Measurements from ENCODE around the gene DEF6. TPM values are rescaled to one million over a fixed set of nuclear protein-coding genes. Genes with fewer than 3 reads are reported as not detected.

Gene DEF6
- total and polyA plus RNA-seq, 7 donors, result 0.43 to 1.6 (median 0.69) TPM

DNA sequence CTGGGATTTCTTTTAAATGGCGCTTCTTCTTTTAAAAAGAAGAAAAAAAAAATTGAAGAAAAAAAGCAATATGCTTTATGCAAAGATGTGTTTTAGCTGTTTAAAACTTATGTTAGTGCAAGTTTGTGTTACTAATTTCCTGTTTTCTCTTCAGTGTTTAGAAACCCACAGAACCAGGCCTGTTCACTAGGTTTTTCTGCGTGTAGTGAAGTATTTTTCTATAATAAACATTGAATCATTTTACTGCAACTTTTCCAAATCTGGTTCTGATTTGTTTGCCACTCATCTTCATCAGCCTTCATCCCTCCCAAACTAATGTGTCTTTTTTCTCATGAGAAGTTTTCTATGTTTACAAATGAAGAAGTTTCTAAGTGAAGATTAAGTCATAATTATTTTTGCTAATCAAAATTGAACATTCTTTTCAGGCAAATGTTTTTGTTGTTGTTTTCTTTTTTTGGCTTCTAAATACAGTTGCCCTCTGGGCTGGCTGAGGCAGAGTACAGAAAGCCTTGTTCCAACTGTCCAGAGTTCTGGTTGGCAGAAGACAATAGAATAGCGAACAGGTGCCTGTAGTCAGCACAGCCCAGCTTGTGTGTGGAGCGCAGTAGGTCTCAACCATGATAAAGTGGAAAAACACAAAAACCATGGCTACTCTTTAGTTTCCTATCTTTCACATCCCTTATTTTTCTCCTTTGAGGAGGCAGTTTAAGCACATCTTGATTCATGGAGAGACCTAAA is 23.6 kb upstream of the DEF6 start:
- intact Hi-C loops (cut with DNase I), result no loop called here
- 57 to 71% (median 57%) methylated on average over 4 of the region's 4 CpGs for WGBS, 3 donors
- Histone ChIP-seq H3K27ac (peak overlapping the region; percentile 42), H3K9me3 (no peaks in the 10 kb centered on the region), H3K27me3 (ENCODE audit: insufficient read depth in 3 of 3, low read length in 2 of 3) (no peaks in the 10 kb centered on the region), H3K4me1 (peaks cover 25% of the 10 kb centered on the region), H3K4me3 (no peak overlapping the region), H3K36me3 (ENCODE audit: insufficient read depth in 1 of 2, low read depth in 1 of 2) (peaks cover 0 to 5% of the 10 kb centered on the region in 2 donors)
- DNase-seq, result no peak
- TF ChIP-seq, protein P1, sequence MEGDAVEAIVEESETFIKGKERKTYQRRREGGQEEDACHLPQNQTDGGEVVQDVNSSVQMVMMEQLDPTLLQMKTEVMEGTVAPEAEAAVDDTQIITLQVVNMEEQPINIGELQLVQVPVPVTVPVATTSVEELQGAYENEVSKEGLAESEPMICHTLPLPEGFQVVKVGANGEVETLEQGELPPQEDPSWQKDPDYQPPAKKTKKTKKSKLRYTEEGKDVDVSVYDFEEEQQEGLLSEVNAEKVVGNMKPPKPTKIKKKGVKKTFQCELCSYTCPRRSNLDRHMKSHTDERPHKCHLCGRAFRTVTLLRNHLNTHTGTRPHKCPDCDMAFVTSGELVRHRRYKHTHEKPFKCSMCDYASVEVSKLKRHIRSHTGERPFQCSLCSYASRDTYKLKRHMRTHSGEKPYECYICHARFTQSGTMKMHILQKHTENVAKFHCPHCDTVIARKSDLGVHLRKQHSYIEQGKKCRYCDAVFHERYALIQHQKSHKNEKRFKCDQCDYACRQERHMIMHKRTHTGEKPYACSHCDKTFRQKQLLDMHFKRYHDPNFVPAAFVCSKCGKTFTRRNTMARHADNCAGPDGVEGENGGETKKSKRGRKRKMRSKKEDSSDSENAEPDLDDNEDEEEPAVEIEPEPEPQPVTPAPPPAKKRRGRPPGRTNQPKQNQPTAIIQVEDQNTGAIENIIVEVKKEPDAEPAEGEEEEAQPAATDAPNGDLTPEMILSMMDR (IDR thresholded peaks at IDR 0.05), result no peak
- ATAC-seq, result peak in 2 of 4 donors; percentile 35 to 44

DNA sequence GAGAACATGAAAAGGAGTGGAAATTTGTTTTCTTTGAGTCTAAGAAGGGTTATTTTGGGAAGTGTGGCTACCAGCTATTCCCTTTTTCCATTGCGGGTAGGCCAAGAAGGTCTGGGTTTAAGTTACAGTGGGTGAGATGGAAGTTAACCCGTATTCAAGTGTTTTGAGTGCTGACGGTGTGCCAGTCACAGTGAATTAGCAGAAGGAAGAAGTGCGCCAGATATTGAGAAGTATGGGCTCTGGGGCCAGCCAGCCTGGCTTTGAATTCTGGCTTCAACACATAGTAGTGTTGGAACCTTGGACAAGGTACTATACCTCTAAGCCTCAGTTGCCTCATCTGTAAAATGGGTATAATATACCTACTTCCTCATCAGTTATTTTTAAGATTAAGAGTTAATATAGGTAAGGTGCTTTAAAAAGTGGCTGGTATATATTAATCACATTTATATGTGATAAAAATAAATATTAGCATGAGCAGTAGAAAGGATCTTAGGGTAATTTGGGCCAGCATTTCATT is 21.8 kb upstream of the DEF6 start:
- intact Hi-C loops (cut with DNase I), result no loop called here
- no peak overlapping the region for H3K4me3 ChIP-seq
- 33 to 81% (median 39%) methylated on average over 4 of the region's 4 CpGs for WGBS, 3 donors
- no peak for DNase-seq
- H3K9me3 ChIP-seq, result no peaks in the 10 kb centered on the region
- peaks cover 32% of the 10 kb centered on the region for H3K4me1 ChIP-seq
- ATAC-seq, result peak in 3 of 4 donors; percentile 11 to 27 (median 26)
- no peaks in the 10 kb centered on the region for H3K27me3 ChIP-seq (ENCODE audit: insufficient read depth in 3 of 3, low read length in 2 of 3)
- TF ChIP-seq, protein P1 (IDR thresholded peaks at IDR 0.05), result no peak
- H3K36me3 ChIP-seq (ENCODE audit: insufficient read depth in 1 of 2, low read depth in 1 of 2), result peaks cover 0 to 5% of the 10 kb centered on the region in 2 donors
- peak overlapping the region; percentile 42 for H3K27ac ChIP-seq

DNA sequence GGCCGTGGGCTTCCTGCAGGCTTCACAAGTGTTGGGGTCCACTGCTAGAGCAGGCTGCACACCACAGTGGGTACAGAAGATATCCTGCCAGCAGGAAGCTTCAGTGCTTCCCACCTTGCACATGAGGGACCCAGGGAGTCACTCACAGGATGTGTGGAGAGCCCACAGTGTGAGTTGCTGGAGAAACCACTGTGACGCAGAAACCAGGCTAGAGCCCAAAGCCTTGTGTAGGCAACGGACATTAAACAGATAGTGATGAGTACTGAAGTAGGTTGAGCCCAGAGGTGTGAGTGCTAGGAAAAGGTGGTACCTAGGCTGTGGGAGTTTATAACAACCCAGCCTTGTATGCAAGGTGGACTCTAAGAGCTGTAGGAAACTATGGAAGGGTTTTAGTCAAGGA is 18.9 kb upstream of the DEF6 start:
- Histone ChIP-seq H3K27me3 (ENCODE audit: insufficient read depth in 3 of 3, low read length in 2 of 3) (no peaks in the 10 kb centered on the region), H3K4me1 (peaks cover 52% of the 10 kb centered on the region), H3K27ac (no peak overlapping the region), H3K9me3 (no peaks in the 10 kb centered on the region), H3K36me3 (ENCODE audit: insufficient read depth in 1 of 2, low read depth in 1 of 2) (peaks cover 6 to 29% of the 10 kb centered on the region in 2 donors), H3K4me3 (no peak overlapping the region)
- ATAC-seq (no peak), DNase-seq (no peak)
- TF ChIP-seq, protein P1 (IDR thresholded peaks at IDR 0.05), result no peak
- 94 to 99% (median 99%) methylated on average over 3 of the region's 3 CpGs for WGBS, 3 donors
- intact Hi-C loops (cut with DNase I), result no loop called here

DNA sequence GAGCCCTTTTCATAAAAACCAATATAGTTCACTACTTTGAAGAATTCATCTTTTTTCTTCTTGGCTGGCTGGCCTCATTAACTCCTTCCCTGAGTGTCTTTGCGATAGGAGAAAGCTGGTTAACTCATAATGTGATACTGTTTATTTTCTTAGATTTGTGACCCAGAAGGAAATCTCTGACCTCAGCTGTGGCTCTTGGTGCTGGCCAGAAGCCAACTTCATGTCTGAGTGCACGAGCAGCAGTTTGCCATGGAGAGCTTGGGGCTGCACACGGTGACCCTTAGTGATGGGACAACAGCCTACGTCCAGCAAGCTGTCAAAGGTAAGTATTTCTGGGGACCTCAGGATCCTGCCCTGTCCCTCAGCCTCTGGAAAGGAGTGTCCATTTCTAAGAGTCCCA is 16.7 kb upstream of the DEF6 start:
- ATAC-seq, result no peak
- Histone ChIP-seq H3K9me3 (no peaks in the 10 kb centered on the region), H3K27me3 (ENCODE audit: insufficient read depth in 3 of 3, low read length in 2 of 3) (no peaks in the 10 kb centered on the region), H3K36me3 (ENCODE audit: insufficient read depth in 1 of 2, low read depth in 1 of 2) (peaks cover 6 to 49% of the 10 kb centered on the region in 2 donors), H3K27ac (no peak overlapping the region), H3K4me3 (no peak overlapping the region), H3K4me1 (peaks cover 35% of the 10 kb centered on the region)
- no peak for DNase-seq
- TF ChIP-seq, protein P1 (IDR thresholded peaks at IDR 0.05), result no peak
- intact Hi-C loops (cut with DNase I), result no loop called here
- 26 to 57% (median 35%) methylated on average over 4 of the region's 4 CpGs for WGBS, 3 donors

Measured in psoas muscle (tissue), 8 donors.